Stomach (tissue), 4 donors: ENCODE data around the gene CARD6.

ENCODE experiments used
- EP300 ChIP-seq: sonication (generic); formaldehyde crosslinking; IDR thresholded peaks from one replicate; pipeline ENCODE4 v1.6.1; 2017; ENCODE audit warnings: antibody characterized with exemption
- POLR2A ChIP-seq, 4 donors: fragments of 450-650 bp; IDR thresholded peaks; one replicate each; pipeline ENCODE4 v1.6.1; 2016; ENCODE audit warnings: antibody characterized with exemption in 4 of 4, control low read depth in 2 of 4, mild to moderate bottlenecking in 1 of 4, moderate library complexity in 1 of 4
- POLR2AphosphoS5 ChIP-seq, 3 donors: sonication (generic); formaldehyde crosslinking; IDR thresholded peaks; one replicate each; pipeline ENCODE4 v1.6.1; 2016; ENCODE audit warnings: antibody characterized with exemption in 3 of 3
- TF ChIP-seq, protein P1 (sequence below), 7 experiments: fragments of 450-650 bp in 4 of 7; fragments of 200-600 bp in 3 of 7; sonication (generic) in 3 of 7; IDR thresholded peaks; one replicate each; pipeline ENCODE4 v1.5.1; 2016 to 2019; ENCODE audit warnings: antibody characterized with exemption in 7 of 7, control low read depth in 2 of 7, mild to moderate bottlenecking in 1 of 7

GRCh38 chr5:40847525-40847924 is 6.4 kb downstream of the CARD6 start:
- TF ChIP-seq, protein P1, sequence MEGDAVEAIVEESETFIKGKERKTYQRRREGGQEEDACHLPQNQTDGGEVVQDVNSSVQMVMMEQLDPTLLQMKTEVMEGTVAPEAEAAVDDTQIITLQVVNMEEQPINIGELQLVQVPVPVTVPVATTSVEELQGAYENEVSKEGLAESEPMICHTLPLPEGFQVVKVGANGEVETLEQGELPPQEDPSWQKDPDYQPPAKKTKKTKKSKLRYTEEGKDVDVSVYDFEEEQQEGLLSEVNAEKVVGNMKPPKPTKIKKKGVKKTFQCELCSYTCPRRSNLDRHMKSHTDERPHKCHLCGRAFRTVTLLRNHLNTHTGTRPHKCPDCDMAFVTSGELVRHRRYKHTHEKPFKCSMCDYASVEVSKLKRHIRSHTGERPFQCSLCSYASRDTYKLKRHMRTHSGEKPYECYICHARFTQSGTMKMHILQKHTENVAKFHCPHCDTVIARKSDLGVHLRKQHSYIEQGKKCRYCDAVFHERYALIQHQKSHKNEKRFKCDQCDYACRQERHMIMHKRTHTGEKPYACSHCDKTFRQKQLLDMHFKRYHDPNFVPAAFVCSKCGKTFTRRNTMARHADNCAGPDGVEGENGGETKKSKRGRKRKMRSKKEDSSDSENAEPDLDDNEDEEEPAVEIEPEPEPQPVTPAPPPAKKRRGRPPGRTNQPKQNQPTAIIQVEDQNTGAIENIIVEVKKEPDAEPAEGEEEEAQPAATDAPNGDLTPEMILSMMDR (IDR thresholded peaks at IDR 0.05): no peak
- TF ChIP-seq POLR2AphosphoS5 (IDR thresholded peaks at IDR 0.05): no peak
- no peak for TF ChIP-seq POLR2A (IDR thresholded peaks at IDR 0.05)
- no peak for TF ChIP-seq EP300
